GM19351 (cell line): ENCODE measurements around the gene SGMS1.
"Not testable (repeated sequence)": the region's sequence is repeated elsewhere in the genome, so short reads cannot be mapped to it uniquely, and the experiment has no call there.

ENCODE experiments used
- ATAC-seq: cut with Tn5 transposase; IDR thresholded peaks from one replicate; pipeline ENCODE4 v1.9.1; 2021; ENCODE audit warnings: mild to moderate bottlenecking, moderate library complexity; ENCODE audit not compliant: unreplicated experiment

The SGMS1 gene

GRCh38 chr10:50477287-50478203, 146.2 kb downstream of the SGMS1 start:
- ATAC-seq, result no peak

GRCh38 chr10:50473756-50474155, 150.0 kb downstream of the SGMS1 start:
- no peak for ATAC-seq

GRCh38 chr10:50472914-50473313, 150.8 kb downstream of the SGMS1 start:
- no peak for ATAC-seq

GRCh38 chr10:50471583-50471975, 152.2 kb downstream of the SGMS1 start:
- no peak for ATAC-seq

GRCh38 chr10:50470798-50471582, 152.8 kb downstream of the SGMS1 start:
- no peak for ATAC-seq

- no peak for ATAC-seq
Observed at GRCh38 chr10:50470345-50470744, 153.4 kb downstream of the SGMS1 start.

GRCh38 chr10:50469778-50470193, 154.0 kb downstream of the SGMS1 start:
- no peak for ATAC-seq

GRCh38 chr10:50469288-50469687, 154.5 kb downstream of the SGMS1 start:
- no peak for ATAC-seq

GRCh38 chr10:50467209-50467608, 156.5 kb downstream of the SGMS1 start:
- ATAC-seq, result no peak

GRCh38 chr10:50464004-50464409, 159.7 kb downstream of the SGMS1 start:
- no peak for ATAC-seq

GRCh38 chr10:50461834-50462233, 161.9 kb downstream of the SGMS1 start:
- no peak for ATAC-seq

GRCh38 chr10:50461123-50461522, 162.6 kb downstream of the SGMS1 start:
- no peak for ATAC-seq

- peak; percentile 29 for ATAC-seq
Observed at GRCh38 chr10:50456719-50457118, 167.0 kb downstream of the SGMS1 start.

- no peak for ATAC-seq
Observed at GRCh38 chr10:50453940-50454339, 169.8 kb downstream of the SGMS1 start.

GRCh38 chr10:50452603-50453002, 171.2 kb downstream of the SGMS1 start:
- ATAC-seq, result peak; percentile 55

- no peak for ATAC-seq
Observed at GRCh38 chr10:50447691-50448090, 176.1 kb downstream of the SGMS1 start.

- ATAC-seq, result not testable (repeated sequence)
Observed at GRCh38 chr10:50445777-50446176, 178.0 kb downstream of the SGMS1 start.

GRCh38 chr10:50440489-50440888, 183.3 kb downstream of the SGMS1 start:
- no peak for ATAC-seq

- ATAC-seq, result no peak
Observed at GRCh38 chr10:50439806-50440205, 183.9 kb downstream of the SGMS1 start.

- ATAC-seq, result no peak
Observed at GRCh38 chr10:50439187-50439586, 184.6 kb downstream of the SGMS1 start.

GRCh38 chr10:50438049-50438936, 185.5 kb downstream of the SGMS1 start:
- no peak for ATAC-seq
